ENCODE data around the gene OR4E2.

DNA sequence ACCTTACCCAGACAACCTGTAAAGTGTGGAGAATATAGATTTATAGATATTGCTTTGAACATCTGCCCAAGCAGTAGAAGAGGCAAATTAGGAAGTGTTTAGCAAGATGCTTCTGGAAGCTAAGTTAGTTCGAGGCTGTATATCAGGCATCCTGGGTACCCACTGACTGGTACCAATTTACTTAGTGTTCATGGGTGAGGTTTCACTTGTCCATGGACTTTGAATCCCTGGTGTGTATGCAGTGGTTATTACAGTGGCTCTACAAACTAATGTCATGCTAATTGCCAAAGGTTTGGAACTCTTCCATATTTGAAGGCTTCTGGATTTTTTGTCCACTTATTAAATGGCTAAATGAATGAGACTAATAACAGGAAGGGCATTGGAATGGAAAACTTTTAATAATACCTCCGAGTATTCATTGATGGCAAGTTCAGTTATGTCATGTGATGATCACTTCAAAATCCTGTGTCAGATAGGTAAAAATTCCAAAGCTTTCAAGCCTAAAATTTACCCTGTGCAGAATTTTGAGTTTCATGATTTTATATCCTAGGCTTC is at the start of gene OR4E2:
- no peak for TF ChIP-seq CEBPB (IDR thresholded peaks at IDR 0.05)
- TF ChIP-seq, protein P1, sequence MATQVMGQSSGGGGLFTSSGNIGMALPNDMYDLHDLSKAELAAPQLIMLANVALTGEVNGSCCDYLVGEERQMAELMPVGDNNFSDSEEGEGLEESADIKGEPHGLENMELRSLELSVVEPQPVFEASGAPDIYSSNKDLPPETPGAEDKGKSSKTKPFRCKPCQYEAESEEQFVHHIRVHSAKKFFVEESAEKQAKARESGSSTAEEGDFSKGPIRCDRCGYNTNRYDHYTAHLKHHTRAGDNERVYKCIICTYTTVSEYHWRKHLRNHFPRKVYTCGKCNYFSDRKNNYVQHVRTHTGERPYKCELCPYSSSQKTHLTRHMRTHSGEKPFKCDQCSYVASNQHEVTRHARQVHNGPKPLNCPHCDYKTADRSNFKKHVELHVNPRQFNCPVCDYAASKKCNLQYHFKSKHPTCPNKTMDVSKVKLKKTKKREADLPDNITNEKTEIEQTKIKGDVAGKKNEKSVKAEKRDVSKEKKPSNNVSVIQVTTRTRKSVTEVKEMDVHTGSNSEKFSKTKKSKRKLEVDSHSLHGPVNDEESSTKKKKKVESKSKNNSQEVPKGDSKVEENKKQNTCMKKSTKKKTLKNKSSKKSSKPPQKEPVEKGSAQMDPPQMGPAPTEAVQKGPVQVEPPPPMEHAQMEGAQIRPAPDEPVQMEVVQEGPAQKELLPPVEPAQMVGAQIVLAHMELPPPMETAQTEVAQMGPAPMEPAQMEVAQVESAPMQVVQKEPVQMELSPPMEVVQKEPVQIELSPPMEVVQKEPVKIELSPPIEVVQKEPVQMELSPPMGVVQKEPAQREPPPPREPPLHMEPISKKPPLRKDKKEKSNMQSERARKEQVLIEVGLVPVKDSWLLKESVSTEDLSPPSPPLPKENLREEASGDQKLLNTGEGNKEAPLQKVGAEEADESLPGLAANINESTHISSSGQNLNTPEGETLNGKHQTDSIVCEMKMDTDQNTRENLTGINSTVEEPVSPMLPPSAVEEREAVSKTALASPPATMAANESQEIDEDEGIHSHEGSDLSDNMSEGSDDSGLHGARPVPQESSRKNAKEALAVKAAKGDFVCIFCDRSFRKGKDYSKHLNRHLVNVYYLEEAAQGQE (IDR thresholded peaks at IDR 0.05; ENCODE audit: low read depth), result no peak
- no peak for TF ChIP-seq EP300 (IDR thresholded peaks at IDR 0.05; ENCODE audit: borderline replicate concordance)
- TF ChIP-seq ZBTB7A (IDR thresholded peaks at IDR 0.05; ENCODE audit: low read depth), result no peak
- no peak for TF ChIP-seq YY1 (IDR thresholded peaks at IDR 0.05; ENCODE audit: low read depth)
- no peak for TF ChIP-seq RAD21 (IDR thresholded peaks at IDR 0.05; ENCODE audit: low read depth)
- TF ChIP-seq, protein P2, sequence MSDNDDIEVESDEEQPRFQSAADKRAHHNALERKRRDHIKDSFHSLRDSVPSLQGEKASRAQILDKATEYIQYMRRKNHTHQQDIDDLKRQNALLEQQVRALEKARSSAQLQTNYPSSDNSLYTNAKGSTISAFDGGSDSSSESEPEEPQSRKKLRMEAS (IDR thresholded peaks at IDR 0.05), result no peak
- no peak for TF ChIP-seq NFIC (IDR thresholded peaks at IDR 0.05)
- TF ChIP-seq, protein P3, sequence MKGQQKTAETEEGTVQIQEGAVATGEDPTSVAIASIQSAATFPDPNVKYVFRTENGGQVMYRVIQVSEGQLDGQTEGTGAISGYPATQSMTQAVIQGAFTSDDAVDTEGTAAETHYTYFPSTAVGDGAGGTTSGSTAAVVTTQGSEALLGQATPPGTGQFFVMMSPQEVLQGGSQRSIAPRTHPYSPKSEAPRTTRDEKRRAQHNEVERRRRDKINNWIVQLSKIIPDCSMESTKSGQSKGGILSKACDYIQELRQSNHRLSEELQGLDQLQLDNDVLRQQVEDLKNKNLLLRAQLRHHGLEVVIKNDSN (IDR thresholded peaks at IDR 0.05), result no peak
- TF ChIP-seq CREB1 (IDR thresholded peaks at IDR 0.05; ENCODE audit: low read depth), result no peak
- no peak for TF ChIP-seq FOXM1 (IDR thresholded peaks at IDR 0.05; ENCODE audit: borderline replicate concordance, low read depth)
- no peak for TF ChIP-seq TCF12 (IDR thresholded peaks at IDR 0.05; ENCODE audit: low read depth)
- no peak for TF ChIP-seq TEAD4 (IDR thresholded peaks at IDR 0.05)
- TF ChIP-seq EGR1 (IDR thresholded peaks at IDR 0.05), result no peak
